ENCODE measurements around the gene EFCAB6. TPM values are rescaled to one million over a fixed set of nuclear protein-coding genes. Genes with fewer than 3 reads are reported as not detected.
A peak's percentile ranks its signal among the peaks of the same experiment; 100 is the strongest.

Gene EFCAB6
- total RNA-seq, 2 donors from 2014 or later, result 3.3 to 10.5 TPM

- TF ChIP-seq POLR2AphosphoS5 (IDR thresholded peaks at IDR 0.05) (no peak), POLR2A (IDR thresholded peaks at IDR 0.05) (no peak)
- TF ChIP-seq, protein P1, sequence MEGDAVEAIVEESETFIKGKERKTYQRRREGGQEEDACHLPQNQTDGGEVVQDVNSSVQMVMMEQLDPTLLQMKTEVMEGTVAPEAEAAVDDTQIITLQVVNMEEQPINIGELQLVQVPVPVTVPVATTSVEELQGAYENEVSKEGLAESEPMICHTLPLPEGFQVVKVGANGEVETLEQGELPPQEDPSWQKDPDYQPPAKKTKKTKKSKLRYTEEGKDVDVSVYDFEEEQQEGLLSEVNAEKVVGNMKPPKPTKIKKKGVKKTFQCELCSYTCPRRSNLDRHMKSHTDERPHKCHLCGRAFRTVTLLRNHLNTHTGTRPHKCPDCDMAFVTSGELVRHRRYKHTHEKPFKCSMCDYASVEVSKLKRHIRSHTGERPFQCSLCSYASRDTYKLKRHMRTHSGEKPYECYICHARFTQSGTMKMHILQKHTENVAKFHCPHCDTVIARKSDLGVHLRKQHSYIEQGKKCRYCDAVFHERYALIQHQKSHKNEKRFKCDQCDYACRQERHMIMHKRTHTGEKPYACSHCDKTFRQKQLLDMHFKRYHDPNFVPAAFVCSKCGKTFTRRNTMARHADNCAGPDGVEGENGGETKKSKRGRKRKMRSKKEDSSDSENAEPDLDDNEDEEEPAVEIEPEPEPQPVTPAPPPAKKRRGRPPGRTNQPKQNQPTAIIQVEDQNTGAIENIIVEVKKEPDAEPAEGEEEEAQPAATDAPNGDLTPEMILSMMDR (IDR thresholded peaks at IDR 0.05), result no peak
- Histone ChIP-seq H3K4me1 (replicated peaks) (peaks cover 5% of the 10 kb centered on the region), H3K9me3 (no peaks in the 10 kb centered on the region), H3K4me3 (no peak overlapping the region), H3K27ac (no peak overlapping the region), H3K36me3 (no peaks in the 10 kb centered on the region), H3K27me3 (replicated peaks; ENCODE audit: insufficient read depth) (no peaks in the 10 kb centered on the region)
- intact Hi-C loops (cut with DNase I), result no loop called here
- DNase-seq (ENCODE audit: low spot score), result no peak
- WGBS, result 94% methylated on average over 4 of the region's 4 CpGs
Measured at GRCh38 chr22:43737150-43737828, 74.8 kb downstream of the EFCAB6 start.

DNA sequence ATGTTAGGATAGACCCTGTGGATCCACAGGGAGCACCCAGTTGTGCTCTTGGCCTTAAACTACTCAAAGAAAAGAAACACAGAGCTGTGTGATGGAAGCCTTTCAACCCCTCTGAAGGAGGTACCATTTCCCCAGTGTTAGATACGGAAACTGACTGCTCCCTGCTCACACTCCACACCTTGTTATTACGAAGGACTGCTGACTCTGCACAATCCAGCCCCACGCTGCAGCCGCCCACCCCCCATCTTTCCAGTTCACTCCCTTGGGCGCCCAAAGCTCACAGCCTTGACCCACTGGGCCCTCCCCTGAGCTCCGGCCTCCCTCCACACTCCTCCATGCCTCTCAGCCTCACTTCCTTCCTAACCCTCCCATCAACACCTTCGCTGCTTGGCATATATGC lies 75.5 kb downstream of the EFCAB6 start:
- intact Hi-C loops (cut with DNase I), result no loop called here
- H3K4me3 ChIP-seq, result no peak overlapping the region
- no peak for DNase-seq (ENCODE audit: low spot score)
- H3K27ac ChIP-seq, result no peak overlapping the region
- H3K9me3 ChIP-seq, result no peaks in the 10 kb centered on the region
- WGBS, result 98% methylated on average over 7 of the region's 7 CpGs
- H3K4me1 ChIP-seq (replicated peaks), result peaks cover 5% of the 10 kb centered on the region
- no peaks in the 10 kb centered on the region for H3K27me3 ChIP-seq (replicated peaks; ENCODE audit: insufficient read depth)
- TF ChIP-seq, protein P1 (IDR thresholded peaks at IDR 0.05), result no peak
- TF ChIP-seq POLR2AphosphoS5 (IDR thresholded peaks at IDR 0.05) (no peak), POLR2A (IDR thresholded peaks at IDR 0.05) (no peak)
- no peaks in the 10 kb centered on the region for H3K36me3 ChIP-seq

GRCh38 chr22:43734370-43735150 lies 77.5 kb downstream of the EFCAB6 start:
- Histone ChIP-seq H3K27ac (no peak overlapping the region), H3K9me3 (no peaks in the 10 kb centered on the region), H3K4me1 (replicated peaks) (peaks cover 5% of the 10 kb centered on the region), H3K36me3 (no peaks in the 10 kb centered on the region), H3K4me3 (no peak overlapping the region), H3K27me3 (replicated peaks; ENCODE audit: insufficient read depth) (no peaks in the 10 kb centered on the region)
- TF ChIP-seq, protein P1 (IDR thresholded peaks at IDR 0.05), result no peak
- TF ChIP-seq POLR2AphosphoS5 (IDR thresholded peaks at IDR 0.05) (peak; percentile 55), POLR2A (IDR thresholded peaks at IDR 0.05) (no peak)
- no peak for DNase-seq (ENCODE audit: low spot score)
- 23% methylated on average over 9 of the region's 9 CpGs for WGBS
- intact Hi-C loops (cut with DNase I), result no loop called here

DNA sequence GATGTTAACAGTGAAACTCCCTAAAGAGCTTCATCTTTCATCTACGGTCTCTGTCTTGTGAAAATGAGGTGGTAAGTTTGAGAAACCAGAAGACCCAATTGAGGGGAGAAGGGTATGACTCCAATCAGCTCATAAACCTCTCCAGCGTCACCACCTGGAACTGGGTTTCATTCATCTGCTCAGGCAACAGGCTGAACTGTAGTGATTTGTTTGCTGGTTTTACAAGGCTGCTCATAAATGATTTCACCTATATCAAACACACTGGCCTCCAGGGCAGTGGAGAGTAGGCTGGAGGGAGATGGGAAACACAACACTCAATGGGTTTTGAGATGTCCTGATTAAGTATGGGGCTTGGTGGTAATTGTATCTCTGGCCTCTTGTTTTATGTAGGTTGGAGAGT lies 79.0 kb downstream of the EFCAB6 start:
- TF ChIP-seq POLR2AphosphoS5 (IDR thresholded peaks at IDR 0.05) (peak; percentile 33), POLR2A (IDR thresholded peaks at IDR 0.05) (no peak)
- intact Hi-C loops (cut with DNase I), result no loop called here
- no peak for DNase-seq (ENCODE audit: low spot score)
- Histone ChIP-seq H3K27ac (no peak overlapping the region), H3K4me3 (no peak overlapping the region), H3K27me3 (replicated peaks; ENCODE audit: insufficient read depth) (no peaks in the 10 kb centered on the region), H3K9me3 (no peaks in the 10 kb centered on the region), H3K36me3 (no peaks in the 10 kb centered on the region), H3K4me1 (replicated peaks) (peaks cover 5% of the 10 kb centered on the region)
- 55% methylated on average over 2 of the region's 2 CpGs for WGBS

GRCh38 chr22:43731988-43732387 lies 80.1 kb downstream of the EFCAB6 start:
- no peaks in the 10 kb centered on the region for H3K9me3 ChIP-seq
- WGBS, result 86% methylated on average over 5 of the region's 5 CpGs
- no peaks in the 10 kb centered on the region for H3K27me3 ChIP-seq (replicated peaks; ENCODE audit: insufficient read depth)
- H3K36me3 ChIP-seq, result no peaks in the 10 kb centered on the region
- no peak overlapping the region for H3K4me3 ChIP-seq
- H3K27ac ChIP-seq, result no peak overlapping the region
- DNase-seq (ENCODE audit: low spot score), result no peak
- H3K4me1 ChIP-seq (replicated peaks), result peaks cover 5% of the 10 kb centered on the region
- intact Hi-C loops (cut with DNase I), result no loop called here
- TF ChIP-seq POLR2AphosphoS5 (IDR thresholded peaks at IDR 0.05) (no peak), POLR2A (IDR thresholded peaks at IDR 0.05) (no peak)
- TF ChIP-seq, protein P1 (IDR thresholded peaks at IDR 0.05), result no peak
